RWPE2 (cell line): ENCODE results near the gene HBD.

Source experiments
- ATAC-seq: fragments of 200-7000 bp; cut with Tn5 transposase; 3 replicates; pipeline ENCODE4 v1.9.1; 2021; ENCODE audit warnings: low read depth
- DNase-seq: peaks from one replicate; pipeline ENCODE4 v3.0.0-alpha.2; 2020; ENCODE audit warnings: low spot score
- H3K27ac ChIP-seq: fragments of 450-650 bp; 2 replicates; pipeline ENCODE4 v1.5.1; 2017; ENCODE audit warnings: mild to moderate bottlenecking; ENCODE audit not compliant: poor library complexity, severe bottlenecking
- H3K27me3 ChIP-seq: fragments of 250-450 bp; sonication (Bioruptor Pico); 2 replicates; pipeline ENCODE4 v1.5.1; 2021; ENCODE audit warnings: mild to moderate bottlenecking, moderate library complexity; ENCODE audit not compliant: insufficient read depth, poor library complexity, severe bottlenecking
- H3K36me3 ChIP-seq: fragments of 250-450 bp; sonication (Bioruptor Pico); 2 replicates; pipeline ENCODE4 v1.5.1; 2020; ENCODE audit warnings: low read depth, mild to moderate bottlenecking, moderate library complexity
- H3K4me1 ChIP-seq: fragments of 250-450 bp; sonication (Bioruptor Pico); 2 replicates; pipeline ENCODE4 v1.5.1; 2021; ENCODE audit warnings: mild to moderate bottlenecking, moderate library complexity; ENCODE audit not compliant: insufficient read depth, poor library complexity, severe bottlenecking
- H3K4me3 ChIP-seq: fragments of 250-450 bp; sonication (Bioruptor Pico); 2 replicates; pipeline ENCODE4 v1.5.1; 2021; ENCODE audit warnings: mild to moderate bottlenecking, moderate library complexity; ENCODE audit not compliant: severe bottlenecking
- H3K9me3 ChIP-seq: fragments of 250-450 bp; sonication (Bioruptor Pico); 2 replicates; pipeline ENCODE4 v1.5.1; 2021; ENCODE audit warnings: mild to moderate bottlenecking, moderate library complexity; ENCODE audit not compliant: severe bottlenecking
- TF ChIP-seq, protein P1 (sequence below): fragments of 450-650 bp; IDR thresholded peaks from one replicate; pipeline ENCODE4 v1.5.1; 2017; ENCODE audit warnings: mild to moderate bottlenecking, moderate library complexity; ENCODE audit not compliant: poor library complexity, severe bottlenecking

The HBD gene

DNA sequence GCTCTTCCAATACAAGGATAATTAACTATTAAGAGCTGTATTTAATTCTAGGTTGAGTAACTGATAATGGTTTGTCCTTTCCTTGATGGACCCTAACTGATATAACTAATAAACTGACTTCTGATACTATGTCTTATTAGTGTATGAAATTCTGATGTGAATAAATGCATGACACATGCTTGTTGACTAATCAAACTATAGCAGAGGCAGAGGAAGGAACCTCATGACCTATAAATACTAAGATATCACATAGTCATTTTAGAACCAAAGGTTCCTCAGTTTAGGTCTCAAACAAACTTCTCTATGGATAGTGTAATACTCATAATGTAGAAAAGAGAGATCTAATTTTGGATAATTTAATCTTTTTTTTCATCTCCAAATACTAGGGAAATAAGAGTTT, 4.8 kb upstream of the HBD start:
- Histone ChIP-seq H3K27ac (no peak overlapping the region), H3K36me3 (no peaks in the 10 kb centered on the region), H3K9me3 (no peaks in the 10 kb centered on the region), H3K27me3 (peaks cover 4% of the 10 kb centered on the region), H3K4me3 (no peak overlapping the region), H3K4me1 (no peaks in the 10 kb centered on the region)
- DNase-seq (no peak), ATAC-seq (no peak)
- TF ChIP-seq, protein P1, sequence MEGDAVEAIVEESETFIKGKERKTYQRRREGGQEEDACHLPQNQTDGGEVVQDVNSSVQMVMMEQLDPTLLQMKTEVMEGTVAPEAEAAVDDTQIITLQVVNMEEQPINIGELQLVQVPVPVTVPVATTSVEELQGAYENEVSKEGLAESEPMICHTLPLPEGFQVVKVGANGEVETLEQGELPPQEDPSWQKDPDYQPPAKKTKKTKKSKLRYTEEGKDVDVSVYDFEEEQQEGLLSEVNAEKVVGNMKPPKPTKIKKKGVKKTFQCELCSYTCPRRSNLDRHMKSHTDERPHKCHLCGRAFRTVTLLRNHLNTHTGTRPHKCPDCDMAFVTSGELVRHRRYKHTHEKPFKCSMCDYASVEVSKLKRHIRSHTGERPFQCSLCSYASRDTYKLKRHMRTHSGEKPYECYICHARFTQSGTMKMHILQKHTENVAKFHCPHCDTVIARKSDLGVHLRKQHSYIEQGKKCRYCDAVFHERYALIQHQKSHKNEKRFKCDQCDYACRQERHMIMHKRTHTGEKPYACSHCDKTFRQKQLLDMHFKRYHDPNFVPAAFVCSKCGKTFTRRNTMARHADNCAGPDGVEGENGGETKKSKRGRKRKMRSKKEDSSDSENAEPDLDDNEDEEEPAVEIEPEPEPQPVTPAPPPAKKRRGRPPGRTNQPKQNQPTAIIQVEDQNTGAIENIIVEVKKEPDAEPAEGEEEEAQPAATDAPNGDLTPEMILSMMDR = no peak

DNA sequence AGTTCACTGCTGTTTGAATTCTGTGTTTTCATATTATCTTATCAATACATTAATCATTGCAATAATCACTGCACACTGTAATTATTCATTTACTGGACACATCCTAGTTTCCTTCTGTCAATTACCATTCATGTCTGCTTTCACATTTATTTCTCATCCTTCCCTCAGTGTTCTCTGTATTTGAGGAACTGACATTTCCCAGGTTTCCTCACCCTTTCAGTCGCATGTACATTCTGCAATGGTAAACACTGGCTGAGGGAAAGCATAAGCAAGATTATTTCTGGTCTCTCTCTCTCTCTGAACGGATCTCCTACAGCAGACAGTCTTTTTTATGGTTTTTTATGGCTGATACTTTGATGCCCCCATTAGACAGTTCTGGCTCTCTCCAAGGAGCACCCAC, 4.2 kb upstream of the HBD start:
- no peaks in the 10 kb centered on the region for H3K36me3 ChIP-seq
- H3K4me3 ChIP-seq = no peak overlapping the region
- H3K27ac ChIP-seq = no peak overlapping the region
- H3K4me1 ChIP-seq = no peaks in the 10 kb centered on the region
- H3K9me3 ChIP-seq = no peaks in the 10 kb centered on the region
- DNase-seq (no peak), ATAC-seq (no peak)
- TF ChIP-seq, protein P1 = no peak
- peaks cover 4% of the 10 kb centered on the region for H3K27me3 ChIP-seq

DNA sequence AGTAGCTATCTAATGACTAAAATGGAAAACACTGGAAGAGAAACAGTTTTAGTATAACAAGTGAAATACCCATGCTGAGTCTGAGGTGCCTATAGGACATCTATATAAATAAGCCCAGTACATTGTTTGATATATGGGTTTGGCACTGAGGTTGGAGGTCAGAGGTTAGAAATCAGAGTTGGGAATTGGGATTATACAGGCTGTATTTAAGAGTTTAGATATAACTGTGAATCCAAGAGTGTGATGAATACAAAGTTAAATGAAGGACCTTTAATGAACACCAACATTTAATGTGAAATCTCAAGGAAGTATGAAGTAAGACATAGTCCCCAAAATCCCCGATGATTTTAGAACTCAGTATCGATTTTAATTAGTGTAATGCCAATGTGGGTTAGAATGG, 3.1 kb upstream of the HBD start:
- ATAC-seq (no peak), DNase-seq (no peak)
- H3K27me3 ChIP-seq = peaks cover 4% of the 10 kb centered on the region

DNA sequence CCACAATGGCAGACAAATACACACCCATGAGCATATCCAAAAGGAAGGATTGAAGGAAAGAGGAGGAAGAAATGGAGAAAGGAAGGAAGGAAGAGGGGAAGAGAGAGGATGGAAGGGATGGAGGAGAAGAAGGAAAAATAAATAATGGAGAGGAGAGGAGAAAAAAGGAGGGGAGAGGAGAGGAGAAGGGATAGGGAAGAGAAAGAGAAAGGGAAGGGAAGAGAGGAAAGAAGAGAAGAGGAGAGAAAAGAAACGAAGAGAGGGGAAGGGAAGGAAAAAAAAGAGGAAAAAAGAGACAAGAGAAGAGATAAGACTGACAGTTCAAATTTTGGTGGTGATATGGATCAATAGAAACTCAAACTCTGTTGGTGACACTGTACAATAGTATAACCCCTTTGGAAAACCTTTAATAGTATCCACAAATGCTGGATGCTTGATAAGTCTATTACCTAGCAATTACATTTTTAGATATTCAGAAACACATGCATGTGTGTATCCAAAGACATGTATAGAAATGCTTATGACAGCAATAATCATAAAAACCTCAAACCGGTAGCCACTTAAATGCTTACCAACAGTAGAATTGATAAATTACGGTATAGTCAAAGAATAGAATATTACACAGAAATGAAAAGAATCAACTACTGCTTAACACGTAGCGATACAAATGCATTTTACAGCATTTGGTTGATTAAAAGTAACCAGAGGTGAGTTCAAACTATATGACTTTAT, 1.2 kb upstream of the HBD start:
- TF ChIP-seq, protein P1 = no peak
- H3K27ac ChIP-seq = no peak overlapping the region
- no peaks in the 10 kb centered on the region for H3K36me3 ChIP-seq
- no peak overlapping the region for H3K4me3 ChIP-seq
- DNase-seq (no peak), ATAC-seq (no peak)
- peaks cover 4% of the 10 kb centered on the region for H3K27me3 ChIP-seq
- no peaks in the 10 kb centered on the region for H3K4me1 ChIP-seq
- H3K9me3 ChIP-seq = no peaks in the 10 kb centered on the region

More for the DNA sequence above, 3.1 kb upstream of the HBD start:
- H3K9me3 ChIP-seq = no peaks in the 10 kb centered on the region
- TF ChIP-seq, protein P1 = no peak
- H3K4me1 ChIP-seq = no peaks in the 10 kb centered on the region
- H3K36me3 ChIP-seq = no peaks in the 10 kb centered on the region
- no peak overlapping the region for H3K27ac ChIP-seq
- H3K4me3 ChIP-seq = no peak overlapping the region

DNA sequence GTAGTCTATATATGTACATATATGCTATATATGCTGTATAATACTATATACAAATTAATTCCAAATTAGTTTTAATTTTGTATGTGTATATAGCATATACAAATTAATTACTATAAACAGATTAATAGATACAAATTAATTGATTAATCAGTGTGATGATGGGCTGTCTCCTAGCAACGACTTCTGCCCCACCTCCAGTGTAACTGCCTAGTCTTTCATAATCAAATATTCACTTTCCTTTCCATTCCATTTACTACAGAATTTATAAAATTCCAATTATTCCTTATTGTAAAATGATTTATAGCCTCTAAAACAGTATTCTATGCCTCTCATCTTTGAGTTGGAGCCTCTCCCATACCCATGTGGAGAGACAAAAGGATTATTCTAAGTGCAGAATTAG, 976 bp downstream of the HBD start:
- H3K4me1 ChIP-seq = no peaks in the 10 kb centered on the region
- no peak overlapping the region for H3K27ac ChIP-seq
- TF ChIP-seq, protein P1 = no peak
- no peak overlapping the region for H3K4me3 ChIP-seq
- no peak for DNase-seq
- no peak for ATAC-seq
- H3K9me3 ChIP-seq = no peaks in the 10 kb centered on the region
- H3K36me3 ChIP-seq = no peaks in the 10 kb centered on the region
- H3K27me3 ChIP-seq = no peaks in the 10 kb centered on the region
